Vagina (tissue), 2 donors: ENCODE results near the gene CCRL2.

Experiments used
- CTCF ChIP-seq, 3 experiments: fragments of 450-650 bp in 2 of 3; fragments of 200-600 bp in 1 of 3; sonication (generic) in 1 of 3; IDR thresholded peaks; one replicate each; pipeline ENCODE4 v1.5.1; 2017 to 2019; ENCODE audit warnings: antibody characterized with exemption in 3 of 3, mild to moderate bottlenecking in 2 of 3, moderate library complexity in 2 of 3
- POLR2AphosphoS5 ChIP-seq, 2 donors: sonication (generic); formaldehyde crosslinking; IDR thresholded peaks; one replicate each; pipeline ENCODE4 v1.9.0; 2017; ENCODE audit warnings: antibody characterized with exemption in 2 of 2, mild to moderate bottlenecking in 2 of 2, low read depth in 1 of 2; ENCODE audit not compliant: insufficient read depth in 1 of 2

DNA sequence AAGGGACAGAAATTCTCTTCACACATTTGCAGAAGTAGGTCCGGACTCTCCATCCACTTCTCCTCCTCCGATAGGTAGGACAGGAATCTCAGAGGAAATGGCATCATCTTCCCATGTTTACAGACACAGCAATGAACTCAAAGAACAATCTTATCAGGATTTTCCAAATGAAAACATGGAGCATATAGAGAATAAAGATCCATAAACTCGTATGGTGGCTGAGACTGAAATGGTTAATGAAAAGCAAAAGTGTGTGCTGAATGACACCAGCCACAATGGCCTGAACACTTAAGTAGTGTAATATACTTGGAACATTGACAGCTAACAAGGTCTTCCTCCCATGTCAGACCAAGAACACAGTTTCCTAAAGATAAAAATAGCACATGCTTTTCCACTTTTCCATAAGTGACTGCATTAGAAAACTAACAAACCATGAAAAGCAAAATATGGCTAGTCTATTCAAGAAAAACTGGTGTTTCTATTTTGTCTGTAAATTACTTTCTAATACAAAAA lies 5.8 kb downstream of the CCRL2 start:
- TF ChIP-seq POLR2AphosphoS5 (IDR thresholded peaks at IDR 0.05; ENCODE audit: insufficient read depth in 1 of 2, low read depth in 1 of 2): peak in 1 of 2 donors; percentile 22
- TF ChIP-seq CTCF (IDR thresholded peaks at IDR 0.05): no peak
